ENCODE data around the gene LATS2. TPM values are rescaled to one million over a fixed set of nuclear protein-coding genes. Genes with fewer than 3 reads are reported as not detected.

LATS2 gene
- total RNA-seq, 2 experiments from 2014 or later: 6.2 to 6.5 TPM

- ChIA-PET CTCF (no interaction called here), POLR2A (no interaction called here)
- DNase-seq: no peak
- intact Hi-C loops (cut with DNase I, micrococcal nuclease): no loop called here
- H3K9me3 Mint-ChIP-seq: no peaks in the 10 kb centered on the region
- no peak overlapping the region for H3K4me3 Mint-ChIP-seq
- Histone ChIP-seq H3K9me3 (ENCODE audit: control insufficient read depth in 1 of 2, insufficient read depth in 1 of 2, low read length in 2 of 2) (peaks cover 0 to 6% of the 10 kb centered on the region in 2 experiments), H3K27me3 (ENCODE audit: control insufficient read depth in 1 of 2, insufficient read depth in 2 of 2, low read length in 2 of 2) (no peaks in the 10 kb centered on the region), H3K4me1 (ENCODE audit: insufficient read depth, low read length) (no peaks in the 10 kb centered on the region), H3K27ac (ENCODE audit: low read depth in 1 of 2, low read length in 2 of 2) (no peak overlapping the region), H3K36me3 (ENCODE audit: insufficient read depth, low read length) (no peaks in the 10 kb centered on the region), H3K4me3 (ENCODE audit: low read length) (no peak overlapping the region)
- no peaks in the 10 kb centered on the region for H3K36me3 Mint-ChIP-seq (ENCODE audit: low read depth)
- no peak for ATAC-seq (ENCODE audit: poor library complexity)
- peaks cover 4% of the 10 kb centered on the region for H3K4me1 Mint-ChIP-seq (ENCODE audit: low read depth)
- no peaks in the 10 kb centered on the region for H3K27me3 Mint-ChIP-seq
- no peak overlapping the region for H3K27ac Mint-ChIP-seq
- no peak for TF ChIP-seq CTCF (IDR thresholded peaks at IDR 0.05)
Measured at GRCh38 chr13:20993661-20994440, 67.5 kb downstream of the LATS2 start.

DNA sequence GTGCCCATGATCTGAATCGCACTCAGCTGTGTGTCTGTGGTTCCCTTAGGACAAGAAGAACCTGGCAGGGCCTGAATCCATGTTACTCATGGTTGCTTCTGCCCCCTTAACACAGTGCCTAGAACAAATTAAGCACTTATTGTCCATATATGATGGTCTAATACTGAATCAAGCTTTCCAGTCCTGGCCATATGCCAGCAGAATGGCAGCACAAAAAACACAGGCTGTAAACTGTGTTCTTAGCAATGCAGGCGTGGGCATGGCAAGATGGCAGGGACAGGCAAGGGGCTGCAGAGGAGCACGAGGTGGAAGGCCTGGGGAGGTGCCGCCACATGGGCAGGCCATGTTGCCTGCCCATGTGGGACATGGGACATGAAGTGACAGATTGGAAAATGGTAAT, 68.2 kb downstream of the LATS2 start:
- ChIA-PET CTCF (no interaction called here), POLR2A (interaction anchor here (0.6 kb wide), 1 partner anchor 435 kb away, joined by 4 read pairs; no protein-coding TSS in a partner anchor)
- ATAC-seq (ENCODE audit: poor library complexity) (no peak), DNase-seq (no peak)
- H3K9me3 Mint-ChIP-seq: no peaks in the 10 kb centered on the region
- no peaks in the 10 kb centered on the region for H3K27me3 Mint-ChIP-seq
- no peak for TF ChIP-seq CTCF (IDR thresholded peaks at IDR 0.05)
- H3K27ac ChIP-seq (ENCODE audit: low read depth in 1 of 2, low read length in 2 of 2): no peak overlapping the region
- no peak overlapping the region for H3K4me3 ChIP-seq (ENCODE audit: low read length)
- no peaks in the 10 kb centered on the region for H3K27me3 ChIP-seq (ENCODE audit: control insufficient read depth in 1 of 2, insufficient read depth in 2 of 2, low read length in 2 of 2)
- H3K4me3 Mint-ChIP-seq: no peak overlapping the region
- no peaks in the 10 kb centered on the region for H3K4me1 ChIP-seq (ENCODE audit: insufficient read depth, low read length)
- H3K9me3 ChIP-seq (ENCODE audit: control insufficient read depth in 1 of 2, insufficient read depth in 1 of 2, low read length in 2 of 2): peaks cover 0 to 10% of the 10 kb centered on the region in 2 experiments
- H3K27ac Mint-ChIP-seq: no peak overlapping the region
- no peaks in the 10 kb centered on the region for H3K36me3 ChIP-seq (ENCODE audit: insufficient read depth, low read length)
- H3K36me3 Mint-ChIP-seq (ENCODE audit: low read depth): no peaks in the 10 kb centered on the region
- intact Hi-C loops (cut with DNase I, micrococcal nuclease): no loop called here
- H3K4me1 Mint-ChIP-seq (ENCODE audit: low read depth): peaks cover 4% of the 10 kb centered on the region

- ChIA-PET CTCF (no interaction called here), POLR2A (no interaction called here)
- Mint-ChIP-seq H3K27me3 (no peaks in the 10 kb centered on the region), H3K27ac (no peak overlapping the region), H3K9me3 (no peaks in the 10 kb centered on the region), H3K4me1 (ENCODE audit: low read depth) (peaks cover 4% of the 10 kb centered on the region), H3K36me3 (ENCODE audit: low read depth) (no peaks in the 10 kb centered on the region), H3K4me3 (no peak overlapping the region)
- intact Hi-C loops (cut with DNase I, micrococcal nuclease): no loop called here
- TF ChIP-seq CTCF (IDR thresholded peaks at IDR 0.05): no peak
- Histone ChIP-seq H3K27me3 (ENCODE audit: control insufficient read depth in 1 of 2, insufficient read depth in 2 of 2, low read length in 2 of 2) (no peaks in the 10 kb centered on the region), H3K4me3 (ENCODE audit: low read length) (no peak overlapping the region), H3K27ac (ENCODE audit: low read depth in 1 of 2, low read length in 2 of 2) (no peak overlapping the region), H3K4me1 (ENCODE audit: insufficient read depth, low read length) (no peaks in the 10 kb centered on the region), H3K36me3 (ENCODE audit: insufficient read depth, low read length) (no peaks in the 10 kb centered on the region), H3K9me3 (ENCODE audit: control insufficient read depth in 1 of 2, insufficient read depth in 1 of 2, low read length in 2 of 2) (peaks cover 0 to 10% of the 10 kb centered on the region in 2 experiments)
- DNase-seq (no peak), ATAC-seq (ENCODE audit: poor library complexity) (no peak)
Measured at GRCh38 chr13:20991741-20992520, 69.5 kb downstream of the LATS2 start.
